SK-N-SH treated with all-trans-retinoic acid at 6 μM for 48 hours (cell line): ENCODE measurements around the gene LRFN2.

Experiments
- ATAC-seq: fragments of 200-7000 bp; cut with Tn5 transposase; 3 replicates; pipeline ENCODE4 v1.9.1; 2020; ENCODE audit warnings: mild to moderate bottlenecking, moderate library complexity
- ARNTL ChIP-seq: fragments of 450-650 bp; formaldehyde crosslinking; IDR thresholded peaks from 2 replicates; pipeline ENCODE4 v1.5.0; 2020; ENCODE audit warnings: low read depth, mild to moderate bottlenecking, moderate library complexity, borderline replicate concordance
- BACH2 ChIP-seq: fragments of 250-450 bp; sonication (Bioruptor Pico); IDR thresholded peaks from 2 replicates; pipeline ENCODE4 v1.9.0; 2021; ENCODE audit warnings: mild to moderate bottlenecking, borderline replicate concordance
- CSDC2 ChIP-seq: fragments of 250-450 bp; sonication (Bioruptor Pico); IDR thresholded peaks from 2 replicates; pipeline ENCODE4 v1.5.0; 2020; ENCODE audit warnings: mild to moderate bottlenecking, moderate library complexity
- ESRRG ChIP-seq: fragments of 250-450 bp; sonication (Bioruptor Pico); IDR thresholded peaks from 2 replicates; pipeline ENCODE4 v1.6.1; 2021; ENCODE audit warnings: mild to moderate bottlenecking
- GLIS3 ChIP-seq: fragments of 250-450 bp; sonication (Bioruptor Pico); IDR thresholded peaks from 2 replicates; pipeline ENCODE4 v1.5.0; 2020; ENCODE audit warnings: mild to moderate bottlenecking, moderate library complexity
- ISL1 ChIP-seq: fragments of 250-450 bp; sonication (Bioruptor Pico); IDR thresholded peaks from 2 replicates; pipeline ENCODE4 v2.1.2; 2022; ENCODE audit warnings: mild to moderate bottlenecking, moderate library complexity
- OSR1 ChIP-seq: fragments of 250-450 bp; sonication (Bioruptor Pico); IDR thresholded peaks from 2 replicates; pipeline ENCODE4 v1.8.0; 2022; ENCODE audit warnings: moderate library complexity, mild to moderate bottlenecking, inconsistent platforms
- PPARA ChIP-seq: fragments of 250-450 bp; sonication (Bioruptor Pico); IDR thresholded peaks from 2 replicates; pipeline ENCODE4 v1.5.0; 2020; ENCODE audit warnings: mild to moderate bottlenecking, borderline replicate concordance
- RARB ChIP-seq: fragments of 250-450 bp; sonication (Bioruptor Pico); IDR thresholded peaks from 2 replicates; pipeline ENCODE4 v1.8.0; 2021; ENCODE audit warnings: mild to moderate bottlenecking, moderate library complexity
- SNAI2 ChIP-seq: fragments of 250-450 bp; sonication (Bioruptor Pico); IDR thresholded peaks from 2 replicates; pipeline ENCODE4 v1.5.0; 2020; ENCODE audit warnings: mild to moderate bottlenecking, moderate library complexity
- TCF4 ChIP-seq: fragments of 250-450 bp; sonication (Bioruptor Pico); IDR thresholded peaks from 2 replicates; pipeline ENCODE4 v1.8.0; 2021; ENCODE audit warnings: mild to moderate bottlenecking, moderate library complexity, borderline replicate concordance
- TOX ChIP-seq: fragments of 250-450 bp; sonication (Bioruptor Pico); IDR thresholded peaks from 2 replicates; pipeline ENCODE4 v1.8.0; 2021; ENCODE audit warnings: mild to moderate bottlenecking, moderate library complexity, borderline replicate concordance
- ZFP3 ChIP-seq: fragments of 250-450 bp; sonication (Bioruptor Pico); IDR thresholded peaks from 2 replicates; pipeline ENCODE4 v1.5.0; 2020; ENCODE audit warnings: mild to moderate bottlenecking, moderate library complexity
- ZFP30 ChIP-seq: fragments of 450-650 bp; formaldehyde crosslinking; IDR thresholded peaks from 2 replicates; pipeline ENCODE4 v1.5.0; 2022; ENCODE audit warnings: mild to moderate bottlenecking, moderate library complexity
- ZNF565 ChIP-seq: fragments of 450-650 bp; formaldehyde crosslinking; conservative IDR thresholded peaks from 2 replicates; pipeline ENCODE4 v1.5.0; 2020; ENCODE audit warnings: low read depth, mild to moderate bottlenecking, moderate library complexity
- ZNF8 ChIP-seq: fragments of 450-650 bp; formaldehyde crosslinking; IDR thresholded peaks from 2 replicates; pipeline ENCODE4 v1.5.0; 2020; ENCODE audit warnings: mild to moderate bottlenecking, moderate library complexity
- TF ChIP-seq, protein P1 (sequence below): fragments of 250-450 bp; sonication (Bioruptor Pico); IDR thresholded peaks from 2 replicates; pipeline ENCODE4 v1.5.1; 2021; ENCODE audit warnings: mild to moderate bottlenecking, moderate library complexity
- TF ChIP-seq, protein P2 (sequence below): fragments of 250-450 bp; sonication (Bioruptor Pico); IDR thresholded peaks from 2 replicates; pipeline ENCODE4 v1.8.0; 2020; ENCODE audit warnings: mild to moderate bottlenecking, moderate library complexity, borderline replicate concordance
- TF ChIP-seq, protein P3 (sequence below): fragments of 250-450 bp; sonication (Bioruptor Pico); IDR thresholded peaks from 2 replicates; pipeline ENCODE4 v1.5.0; 2020; ENCODE audit warnings: mild to moderate bottlenecking, moderate library complexity
- TF ChIP-seq, protein P4 (sequence below): fragments of 250-450 bp; sonication (Bioruptor Pico); IDR thresholded peaks from 2 replicates; pipeline ENCODE4 v1.5.1; 2020; ENCODE audit warnings: low read depth, mild to moderate bottlenecking, moderate library complexity
- TF ChIP-seq, protein P5 (sequence below): fragments of 250-450 bp; sonication (Bioruptor Pico); IDR thresholded peaks from 2 replicates; pipeline ENCODE4 v1.8.0; 2021; ENCODE audit warnings: low read depth, mild to moderate bottlenecking, moderate library complexity, borderline replicate concordance

The LRFN2 gene

DNA sequence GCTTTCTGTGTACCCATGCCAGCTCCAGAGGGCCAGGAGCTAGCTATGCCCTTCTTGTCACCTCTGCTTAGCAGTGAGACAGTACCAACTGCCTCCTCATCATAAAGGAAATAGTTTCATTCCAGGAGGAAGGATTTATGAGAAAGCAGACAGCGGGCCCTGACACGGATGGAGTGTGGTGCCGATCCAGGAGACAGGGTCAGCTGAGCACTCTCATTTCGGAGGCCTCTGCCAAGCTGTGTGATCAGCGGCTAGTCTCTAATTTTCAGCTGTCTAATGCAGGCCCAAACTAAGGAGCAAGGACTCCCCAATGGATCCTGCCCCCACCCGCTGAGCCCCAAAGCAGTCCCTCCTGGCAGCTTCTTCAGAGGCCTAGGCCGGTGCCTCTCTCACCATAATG is 103.1 kb downstream of the LRFN2 start:
- TF ChIP-seq OSR1 (CRISPR knock-in tag) (no peak), TCF4 (no peak), ZNF565 (CRISPR knock-in tag) (no peak), ZFP3 (CRISPR knock-in tag) (no peak), RARB (CRISPR knock-in tag) (no peak), ESRRG (no peak), CSDC2 (no peak), ISL1 (CRISPR knock-in tag) (no peak), TOX (CRISPR knock-in tag) (no peak), ARNTL (no peak), SNAI2 (CRISPR knock-in tag) (no peak), ZNF8 (CRISPR knock-in tag) (no peak), ZFP30 (CRISPR knock-in tag) (no peak), PPARA (no peak)
- TF ChIP-seq, protein P1, sequence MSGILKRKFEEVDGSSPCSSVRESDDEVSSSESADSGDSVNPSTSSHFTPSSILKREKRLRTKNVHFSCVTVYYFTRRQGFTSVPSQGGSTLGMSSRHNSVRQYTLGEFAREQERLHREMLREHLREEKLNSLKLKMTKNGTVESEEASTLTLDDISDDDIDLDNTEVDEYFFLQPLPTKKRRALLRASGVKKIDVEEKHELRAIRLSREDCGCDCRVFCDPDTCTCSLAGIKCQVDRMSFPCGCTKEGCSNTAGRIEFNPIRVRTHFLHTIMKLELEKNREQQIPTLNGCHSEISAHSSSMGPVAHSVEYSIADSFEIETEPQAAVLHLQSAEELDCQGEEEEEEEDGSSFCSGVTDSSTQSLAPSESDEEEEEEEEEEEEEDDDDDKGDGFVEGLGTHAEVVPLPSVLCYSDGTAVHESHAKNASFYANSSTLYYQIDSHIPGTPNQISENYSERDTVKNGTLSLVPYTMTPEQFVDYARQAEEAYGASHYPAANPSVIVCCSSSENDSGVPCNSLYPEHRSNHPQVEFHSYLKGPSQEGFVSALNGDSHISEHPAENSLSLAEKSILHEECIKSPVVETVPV (CRISPR knock-in tag) = no peak
- TF ChIP-seq, protein P2, sequence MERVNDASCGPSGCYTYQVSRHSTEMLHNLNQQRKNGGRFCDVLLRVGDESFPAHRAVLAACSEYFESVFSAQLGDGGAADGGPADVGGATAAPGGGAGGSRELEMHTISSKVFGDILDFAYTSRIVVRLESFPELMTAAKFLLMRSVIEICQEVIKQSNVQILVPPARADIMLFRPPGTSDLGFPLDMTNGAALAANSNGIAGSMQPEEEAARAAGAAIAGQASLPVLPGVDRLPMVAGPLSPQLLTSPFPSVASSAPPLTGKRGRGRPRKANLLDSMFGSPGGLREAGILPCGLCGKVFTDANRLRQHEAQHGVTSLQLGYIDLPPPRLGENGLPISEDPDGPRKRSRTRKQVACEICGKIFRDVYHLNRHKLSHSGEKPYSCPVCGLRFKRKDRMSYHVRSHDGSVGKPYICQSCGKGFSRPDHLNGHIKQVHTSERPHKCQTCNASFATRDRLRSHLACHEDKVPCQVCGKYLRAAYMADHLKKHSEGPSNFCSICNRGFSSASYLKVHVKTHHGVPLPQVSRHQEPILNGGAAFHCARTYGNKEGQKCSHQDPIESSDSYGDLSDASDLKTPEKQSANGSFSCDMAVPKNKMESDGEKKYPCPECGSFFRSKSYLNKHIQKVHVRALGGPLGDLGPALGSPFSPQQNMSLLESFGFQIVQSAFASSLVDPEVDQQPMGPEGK (CRISPR knock-in tag) = no peak
- TF ChIP-seq, protein P3, sequence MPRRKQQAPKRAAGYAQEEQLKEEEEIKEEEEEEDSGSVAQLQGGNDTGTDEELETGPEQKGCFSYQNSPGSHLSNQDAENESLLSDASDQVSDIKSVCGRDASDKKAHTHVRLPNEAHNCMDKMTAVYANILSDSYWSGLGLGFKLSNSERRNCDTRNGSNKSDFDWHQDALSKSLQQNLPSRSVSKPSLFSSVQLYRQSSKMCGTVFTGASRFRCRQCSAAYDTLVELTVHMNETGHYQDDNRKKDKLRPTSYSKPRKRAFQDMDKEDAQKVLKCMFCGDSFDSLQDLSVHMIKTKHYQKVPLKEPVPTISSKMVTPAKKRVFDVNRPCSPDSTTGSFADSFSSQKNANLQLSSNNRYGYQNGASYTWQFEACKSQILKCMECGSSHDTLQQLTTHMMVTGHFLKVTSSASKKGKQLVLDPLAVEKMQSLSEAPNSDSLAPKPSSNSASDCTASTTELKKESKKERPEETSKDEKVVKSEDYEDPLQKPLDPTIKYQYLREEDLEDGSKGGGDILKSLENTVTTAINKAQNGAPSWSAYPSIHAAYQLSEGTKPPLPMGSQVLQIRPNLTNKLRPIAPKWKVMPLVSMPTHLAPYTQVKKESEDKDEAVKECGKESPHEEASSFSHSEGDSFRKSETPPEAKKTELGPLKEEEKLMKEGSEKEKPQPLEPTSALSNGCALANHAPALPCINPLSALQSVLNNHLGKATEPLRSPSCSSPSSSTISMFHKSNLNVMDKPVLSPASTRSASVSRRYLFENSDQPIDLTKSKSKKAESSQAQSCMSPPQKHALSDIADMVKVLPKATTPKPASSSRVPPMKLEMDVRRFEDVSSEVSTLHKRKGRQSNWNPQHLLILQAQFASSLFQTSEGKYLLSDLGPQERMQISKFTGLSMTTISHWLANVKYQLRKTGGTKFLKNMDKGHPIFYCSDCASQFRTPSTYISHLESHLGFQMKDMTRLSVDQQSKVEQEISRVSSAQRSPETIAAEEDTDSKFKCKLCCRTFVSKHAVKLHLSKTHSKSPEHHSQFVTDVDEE (CRISPR knock-in tag) = no peak
- TF ChIP-seq, protein P4, sequence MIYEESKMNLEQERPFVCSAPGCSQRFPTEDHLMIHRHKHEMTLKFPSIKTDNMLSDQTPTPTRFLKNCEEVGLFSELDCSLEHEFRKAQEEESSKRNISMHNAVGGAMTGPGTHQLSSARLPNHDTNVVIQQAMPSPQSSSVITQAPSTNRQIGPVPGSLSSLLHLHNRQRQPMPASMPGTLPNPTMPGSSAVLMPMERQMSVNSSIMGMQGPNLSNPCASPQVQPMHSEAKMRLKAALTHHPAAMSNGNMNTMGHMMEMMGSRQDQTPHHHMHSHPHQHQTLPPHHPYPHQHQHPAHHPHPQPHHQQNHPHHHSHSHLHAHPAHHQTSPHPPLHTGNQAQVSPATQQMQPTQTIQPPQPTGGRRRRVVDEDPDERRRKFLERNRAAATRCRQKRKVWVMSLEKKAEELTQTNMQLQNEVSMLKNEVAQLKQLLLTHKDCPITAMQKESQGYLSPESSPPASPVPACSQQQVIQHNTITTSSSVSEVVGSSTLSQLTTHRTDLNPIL (CRISPR knock-in tag) = no peak
- TF ChIP-seq, protein P5, sequence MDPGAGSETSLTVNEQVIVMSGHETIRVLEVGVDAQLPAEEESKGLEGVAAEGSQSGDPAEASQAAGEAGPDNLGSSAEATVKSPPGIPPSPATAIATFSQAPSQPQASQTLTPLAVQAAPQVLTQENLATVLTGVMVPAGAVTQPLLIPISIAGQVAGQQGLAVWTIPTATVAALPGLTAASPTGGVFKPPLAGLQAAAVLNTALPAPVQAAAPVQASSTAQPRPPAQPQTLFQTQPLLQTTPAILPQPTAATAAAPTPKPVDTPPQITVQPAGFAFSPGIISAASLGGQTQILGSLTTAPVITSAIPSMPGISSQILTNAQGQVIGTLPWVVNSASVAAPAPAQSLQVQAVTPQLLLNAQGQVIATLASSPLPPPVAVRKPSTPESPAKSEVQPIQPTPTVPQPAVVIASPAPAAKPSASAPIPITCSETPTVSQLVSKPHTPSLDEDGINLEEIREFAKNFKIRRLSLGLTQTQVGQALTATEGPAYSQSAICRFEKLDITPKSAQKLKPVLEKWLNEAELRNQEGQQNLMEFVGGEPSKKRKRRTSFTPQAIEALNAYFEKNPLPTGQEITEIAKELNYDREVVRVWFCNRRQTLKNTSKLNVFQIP (CRISPR knock-in tag) = no peak
- ATAC-seq = no peak

DNA sequence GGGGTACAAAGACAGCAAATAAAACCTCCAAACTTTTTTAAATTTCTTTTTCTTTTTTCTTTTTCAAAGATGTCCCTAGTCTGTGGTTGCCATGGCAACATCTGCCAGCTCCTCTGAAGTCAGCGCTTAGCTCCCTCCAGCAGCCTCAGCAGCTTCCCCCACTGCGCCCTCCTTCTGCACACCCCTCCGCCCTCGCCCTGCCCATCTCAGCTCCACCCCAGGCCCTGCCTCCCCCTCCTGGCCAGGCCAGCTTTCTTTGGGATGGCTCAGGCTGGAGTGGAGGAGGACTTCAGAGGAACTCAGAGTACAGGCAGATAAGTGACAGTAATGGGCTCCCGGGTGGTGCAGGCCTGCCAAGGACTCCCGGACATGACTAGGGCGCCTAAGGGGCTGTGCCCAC is 104.6 kb downstream of the LRFN2 start:
- no peak for ATAC-seq
- TF ChIP-seq ESRRG (no peak), ZNF8 (CRISPR knock-in tag) (no peak), SNAI2 (CRISPR knock-in tag) (no peak), CSDC2 (no peak), BACH2 (no peak), TCF4 (no peak), ZFP3 (CRISPR knock-in tag) (no peak), ARNTL (no peak), RARB (CRISPR knock-in tag) (no peak), GLIS3 (CRISPR knock-in tag) (no peak), TOX (CRISPR knock-in tag) (no peak)
- TF ChIP-seq, protein P1 (CRISPR knock-in tag) = no peak
- TF ChIP-seq, protein P4 (CRISPR knock-in tag) = no peak
- TF ChIP-seq, protein P2 (CRISPR knock-in tag) = no peak
- TF ChIP-seq, protein P5 (CRISPR knock-in tag) = no peak
